Keratinocyte (primary cell): Measurements from ENCODE around the gene POU4F2. TPM values are rescaled to one million over a fixed set of nuclear protein-coding genes. Genes with fewer than 3 reads are reported as not detected.
A peak's percentile ranks its signal among the peaks of the same experiment; 100 is the strongest.

Experiments
- DNase-seq: peaks from one replicate; pipeline ENCODE4 v3.0.0-alpha.2; 2011; ENCODE audit warnings: low read depth, missing footprints, low spot score
- FAIRE-seq: peaks from 2 replicates; lab custom pipeline; 2011; peaks lifted over from hg19 to GRCh38; lab: Jason Lieb, UNC
- H2AFZ ChIP-seq: 2 replicates; pipeline ENCODE4 v1.6.0; 2012; ENCODE audit warnings: low read length, control low read depth, inconsistent platforms; ENCODE audit not compliant: control insufficient read depth
- H3K27ac ChIP-seq: 2 replicates; pipeline ENCODE4 v1.5.1; 2011; ENCODE audit warnings: low read length; ENCODE audit not compliant: control insufficient read depth, insufficient read depth
- H3K27me3 ChIP-seq: 3 replicates; pipeline ENCODE4 v1.6.0; 2011; ENCODE audit warnings: low read length; ENCODE audit not compliant: control insufficient read depth, insufficient read depth; ENCODE audit errors: extremely low read depth
- H3K36me3 ChIP-seq, 2 experiments: 2 replicates in 1 of 2; 3 replicates in 1 of 2; pipeline ENCODE4 v1.5.1; 2011; ENCODE audit warnings: low read length in 2 of 2, mild to moderate bottlenecking in 1 of 2; ENCODE audit not compliant: control insufficient read depth in 2 of 2, insufficient read depth in 2 of 2; ENCODE audit errors: extremely low read depth in 1 of 2
- H3K4me1 ChIP-seq: 3 replicates; pipeline ENCODE4 v1.5.1; 2011; ENCODE audit warnings: low read length; ENCODE audit not compliant: control insufficient read depth, insufficient read depth; ENCODE audit errors: extremely low read depth
- H3K4me2 ChIP-seq: 3 replicates; pipeline ENCODE4 v1.6.0; 2011; ENCODE audit warnings: low read depth, low read length; ENCODE audit not compliant: control insufficient read depth, insufficient read depth; ENCODE audit errors: extremely low read depth
- H3K4me3 ChIP-seq, 3 experiments: fragments of 200-600 bp in 1 of 3; sonication (generic) in 1 of 3; 2 replicates in 2 of 3; 3 replicates in 1 of 3; pipeline ENCODE4 v1.5.1; 2011 to 2016; ENCODE audit warnings: low read length in 3 of 3, mild to moderate bottlenecking in 3 of 3, control low read depth in 2 of 3, inconsistent platforms in 1 of 3, low read depth in 1 of 3, mixed read lengths in 1 of 3, mixed run types in 1 of 3, moderate library complexity in 1 of 3; ENCODE audit not compliant: control insufficient read depth in 2 of 3, insufficient read depth in 2 of 3; ENCODE audit errors: extremely low read depth in 1 of 3
- H3K79me2 ChIP-seq: 2 replicates; pipeline ENCODE4 v1.6.0; 2012; ENCODE audit warnings: low read length; ENCODE audit not compliant: control insufficient read depth, insufficient read depth
- H3K9ac ChIP-seq: 3 replicates; pipeline ENCODE4 v1.6.0; 2011; ENCODE audit warnings: low read length; ENCODE audit not compliant: control insufficient read depth, insufficient read depth; ENCODE audit errors: extremely low read depth
- H3K9me1 ChIP-seq: 3 replicates; pipeline ENCODE4 v1.6.0; 2011; ENCODE audit warnings: low read length; ENCODE audit not compliant: control insufficient read depth, insufficient read depth; ENCODE audit errors: extremely low read depth
- H3K9me3 ChIP-seq: 2 replicates; pipeline ENCODE4 v1.5.1; 2012; ENCODE audit warnings: low read depth, low read length; ENCODE audit not compliant: control insufficient read depth
- H4K20me1 ChIP-seq: 3 replicates; pipeline ENCODE4 v1.6.0; 2011; ENCODE audit warnings: low read length; ENCODE audit not compliant: control insufficient read depth, insufficient read depth; ENCODE audit errors: extremely low read depth
- CTCF ChIP-seq, 3 experiments: IDR thresholded peaks in 1 of 3; conservative IDR thresholded peaks in 1 of 3; optimal IDR thresholded peaks in 1 of 3; 2 replicates in 2 of 3; 3 replicates in 1 of 3; pipeline versions ENCODE3 to v1.5.1; 2011; ENCODE audit warnings: low read length in 3 of 3, mild to moderate bottlenecking in 3 of 3, moderate library complexity in 2 of 3, control low read depth in 1 of 3, inconsistent platforms in 1 of 3; ENCODE audit not compliant: insufficient read depth in 2 of 3; ENCODE audit errors: extremely low read depth in 1 of 3
- EZH2 ChIP-seq: IDR thresholded peaks from one replicate; pipeline ENCODE4 v1.6.1; 2012; ENCODE audit warnings: inconsistent platforms, mild to moderate bottlenecking, low read length, moderate library complexity
- dilution Hi-C: fragments of 300-500 bp; cut with MboI; formaldehyde crosslinking; loops from one replicate; pipeline ENCODE4 v1.7.0; 2020; ENCODE audit warnings: low sequenced_read_pairs; ENCODE audit not compliant: extremely low pct_ligation_motif_present
- polyA plus RNA-seq, 5 experiments: library from polyadenylated mRNA; depleted of rRNA in 3 of 5; stranded (reverse) in 3 of 5; stranded (forward) in 1 of 5; unstranded in 1 of 5; fragments of >200 nt; gene quantifications; 1 replicate in 1 of 5; 2 replicates in 3 of 5; 3 replicates in 1 of 5; pipeline versions ENCODE4 v1.2.1 to v1.2.3, GENCODE V29; 2011 to 2012; ENCODE audit warnings: missing spikeins in 2 of 5, low read depth in 1 of 5, low replicate concordance in 1 of 5

POU4F2 gene
- polyA plus RNA-seq, 1 donor (not counting 4 experiments of a cell fraction or from before 2014, with no cell fraction given) = not detected

- dilution Hi-C loops = no loop called here
- no peaks in the 10 kb centered on the region for H3K9me1 ChIP-seq
- no peak for FAIRE-seq
- no peaks in the 10 kb centered on the region for H4K20me1 ChIP-seq
- no peaks in the 10 kb centered on the region for H3K36me3 ChIP-seq
- H3K4me3 ChIP-seq = no peak overlapping the region
- H3K9me3 ChIP-seq = peaks cover 3% of the 10 kb centered on the region
- no peak overlapping the region for H3K27ac ChIP-seq
- no peak for DNase-seq
- H3K79me2 ChIP-seq = no peaks in the 10 kb centered on the region
- H2AFZ ChIP-seq = no peak overlapping the region
- no peak overlapping the region for H3K9ac ChIP-seq
- peak; percentile 47 for TF ChIP-seq EZH2
- no peak for TF ChIP-seq CTCF (optimal IDR thresholded peaks at IDR 0.05 in 1 of 3, IDR thresholded peaks at IDR 0.05 in 1 of 3, conservative IDR thresholded peaks at IDR 0.05 in 1 of 3; ENCODE audit: extremely low read depth in 1 of 3, insufficient read depth in 2 of 3, low read length in 3 of 3)
- H3K4me2 ChIP-seq = no peak overlapping the region
- H3K27me3 ChIP-seq = peaks cover 62% of the 10 kb centered on the region
- H3K4me1 ChIP-seq = no peaks in the 10 kb centered on the region
Observed at GRCh38 chr4:146640021-146640464, 1.4 kb downstream of the POU4F2 start.

- Histone ChIP-seq H3K27me3 (peaks cover 63% of the 10 kb centered on the region), H3K9me1 (no peaks in the 10 kb centered on the region), H3K79me2 (no peaks in the 10 kb centered on the region), H2AFZ (no peak overlapping the region), H3K36me3 (no peaks in the 10 kb centered on the region), H3K27ac (no peak overlapping the region), H3K4me1 (no peaks in the 10 kb centered on the region), H4K20me1 (no peaks in the 10 kb centered on the region), H3K4me3 (no peak overlapping the region), H3K4me2 (no peak overlapping the region), H3K9ac (no peak overlapping the region), H3K9me3 (peaks cover 3% of the 10 kb centered on the region)
- dilution Hi-C loops = no loop called here
- no peak for DNase-seq
- no peak for FAIRE-seq
- peak; percentile 72 for TF ChIP-seq EZH2
- no peak for TF ChIP-seq CTCF (optimal IDR thresholded peaks at IDR 0.05 in 1 of 3, IDR thresholded peaks at IDR 0.05 in 1 of 3, conservative IDR thresholded peaks at IDR 0.05 in 1 of 3; ENCODE audit: extremely low read depth in 1 of 3, insufficient read depth in 2 of 3, low read length in 3 of 3)
Observed at GRCh38 chr4:146640465-146641061, 1.9 kb downstream of the POU4F2 start.
